LNCaP clone FGC (cell line): Measurements from ENCODE around the gene POLN.
A peak's percentile ranks its signal among the peaks of the same experiment; 100 is the strongest.
"Not testable (repeated sequence)": the region's sequence is repeated elsewhere in the genome, so short reads cannot be mapped to it uniquely, and the experiment has no call there.

Source experiments
- DNase-seq: peaks from one replicate; pipeline ENCODE4 v3.0.0-alpha.2; 2011; ENCODE audit warnings: low read depth
- H3K4me3 ChIP-seq: 2 replicates; pipeline ENCODE4 v1.5.1; 2011; ENCODE audit warnings: mild to moderate bottlenecking, low read depth, low read length, control low read depth
- CTCF ChIP-seq: IDR thresholded peaks from 2 replicates; pipeline ENCODE4 v1.5.1; 2012; ENCODE audit warnings: mild to moderate bottlenecking; ENCODE audit not compliant: control insufficient read depth, insufficient read depth; ENCODE audit errors: extremely low read depth

Gene POLN

DNA sequence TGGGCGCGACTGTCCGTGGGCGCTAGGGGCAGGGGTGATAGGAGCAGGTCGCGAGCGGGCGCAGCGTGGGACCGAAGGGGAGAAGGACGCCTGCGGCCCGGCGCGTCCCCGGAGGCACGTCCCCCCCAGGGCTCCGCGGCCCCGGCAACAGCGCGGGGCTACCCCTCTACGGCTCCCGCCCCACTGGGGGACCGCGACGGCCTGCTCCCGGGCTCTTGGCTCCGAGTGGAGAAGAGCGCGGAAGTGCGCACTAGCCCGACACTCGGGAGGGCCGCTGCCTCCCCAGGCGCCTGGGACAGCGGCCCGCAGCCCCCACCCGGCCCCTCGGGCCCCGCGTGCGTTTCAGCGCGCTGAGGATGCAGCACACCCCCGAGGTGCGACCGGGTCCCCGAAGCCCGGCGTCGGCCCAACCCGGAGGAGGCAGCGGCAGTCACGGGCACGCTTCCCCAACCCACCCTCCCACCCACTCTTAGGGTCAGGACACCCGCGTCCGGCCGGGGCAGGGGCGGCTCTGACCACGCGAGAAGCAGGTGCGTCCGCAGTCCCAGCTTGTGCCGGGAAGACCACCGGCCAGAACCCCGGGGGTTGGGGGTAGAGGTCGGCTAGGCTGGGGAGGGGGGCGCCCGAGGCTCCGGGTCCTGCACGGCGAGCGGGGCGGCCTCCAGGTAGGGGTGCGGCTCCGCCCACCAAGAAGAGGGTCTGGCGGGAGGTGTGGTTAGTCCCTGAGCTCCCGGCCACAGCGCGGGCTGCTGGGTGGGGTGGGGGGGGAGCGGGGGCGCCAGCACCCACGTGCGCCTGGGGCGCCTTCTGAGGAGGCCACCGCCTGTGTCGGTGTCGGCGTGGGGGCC is 201.3 kb downstream of the POLN start:
- no peak for TF ChIP-seq CTCF
- peak overlapping the region; percentile 73 for H3K4me3 ChIP-seq
- no peak for DNase-seq

DNA sequence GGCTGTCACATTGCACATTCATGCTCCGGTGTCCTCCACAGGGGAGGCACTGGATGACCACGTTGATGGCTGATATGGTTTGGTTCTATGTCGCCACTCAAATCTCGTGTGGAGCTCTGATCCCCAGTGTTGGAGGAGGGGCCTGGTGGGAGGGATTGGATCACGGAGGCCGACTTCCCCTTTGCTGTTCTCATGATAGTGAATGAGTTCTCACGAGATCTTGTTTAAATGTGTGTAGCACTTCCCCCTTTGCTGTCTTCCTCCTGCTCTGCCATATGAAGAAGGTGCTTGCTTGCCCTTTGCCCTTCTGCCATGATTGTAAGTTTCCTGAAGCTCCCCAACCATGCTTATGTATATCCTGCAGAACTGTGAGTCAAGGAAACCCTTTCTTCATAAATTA is 205.1 kb downstream of the POLN start:
- no peak for TF ChIP-seq CTCF
- DNase-seq = no peak
- H3K4me3 ChIP-seq = no peak overlapping the region

DNA sequence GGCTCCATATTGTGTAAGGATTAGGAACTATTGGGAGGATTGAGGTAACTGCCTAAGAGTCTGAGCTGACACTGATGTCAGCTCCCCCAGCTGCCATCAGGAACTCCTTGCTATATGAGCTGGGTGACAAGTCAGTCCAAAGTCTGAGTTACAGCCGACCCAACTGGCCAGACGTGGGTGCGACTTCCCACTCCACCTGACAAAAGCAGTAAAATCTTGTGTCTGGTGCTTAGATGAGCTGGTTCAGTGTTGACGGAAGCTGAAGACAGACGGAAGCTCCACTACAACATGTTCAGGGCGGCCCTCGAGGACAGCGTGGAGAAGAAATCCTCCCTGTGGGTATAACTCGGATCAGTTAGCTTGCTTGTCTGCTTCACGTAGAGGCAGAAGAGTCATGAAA is 205.6 kb downstream of the POLN start:
- no peak for TF ChIP-seq CTCF
- no peak overlapping the region for H3K4me3 ChIP-seq
- no peak for DNase-seq

DNA sequence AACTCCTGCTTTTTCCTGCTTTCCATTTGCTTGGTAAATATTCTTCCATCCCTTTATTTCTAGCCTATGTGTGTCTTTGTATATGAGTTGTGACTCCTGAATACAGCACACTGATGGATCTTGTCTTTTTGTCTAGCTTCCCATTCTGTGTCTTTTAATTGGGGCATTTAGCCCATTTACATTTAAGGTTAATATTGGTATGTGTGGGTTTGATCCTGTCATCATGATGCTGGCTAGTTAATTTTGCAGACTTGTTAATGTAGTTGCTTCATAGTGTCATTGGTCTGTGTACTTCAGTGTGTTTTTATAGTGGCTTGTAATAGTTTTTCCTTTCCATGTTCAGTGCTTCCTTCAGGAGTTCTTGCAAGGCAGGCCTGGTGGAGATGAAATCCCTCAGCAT is 210.8 kb downstream of the POLN start:
- DNase-seq = not testable (repeated sequence)

GRCh38 chr4:2027120-2027519 is 214.8 kb downstream of the POLN start:
- not testable (repeated sequence) for DNase-seq, H3K4me3 ChIP-seq

More for the DNA sequence above, 210.8 kb downstream of the POLN start:
- H3K4me3 ChIP-seq = not testable (repeated sequence)

GRCh38 chr4:2025817-2026216 is 216.1 kb downstream of the POLN start:
- TF ChIP-seq CTCF = no peak
- no peak overlapping the region for H3K4me3 ChIP-seq
- DNase-seq = no peak

GRCh38 chr4:2024683-2025082 is 217.2 kb downstream of the POLN start:
- DNase-seq = no peak
- TF ChIP-seq CTCF = no peak

More at GRCh38 chr4:2024683-2025082, 217.2 kb downstream of the POLN start:
- H3K4me3 ChIP-seq = no peak overlapping the region
